Measurements from ENCODE around the gene TRPM7. TPM values are rescaled to one million over a fixed set of nuclear protein-coding genes. Genes with fewer than 3 reads are reported as not detected.

Gene TRPM7
- total and polyA plus RNA-seq, 2 of the 13 experiments (the other 11 are each of a cell fraction or from before 2014, with no cell fraction given), result 11.0 to 36.0 TPM

DNA sequence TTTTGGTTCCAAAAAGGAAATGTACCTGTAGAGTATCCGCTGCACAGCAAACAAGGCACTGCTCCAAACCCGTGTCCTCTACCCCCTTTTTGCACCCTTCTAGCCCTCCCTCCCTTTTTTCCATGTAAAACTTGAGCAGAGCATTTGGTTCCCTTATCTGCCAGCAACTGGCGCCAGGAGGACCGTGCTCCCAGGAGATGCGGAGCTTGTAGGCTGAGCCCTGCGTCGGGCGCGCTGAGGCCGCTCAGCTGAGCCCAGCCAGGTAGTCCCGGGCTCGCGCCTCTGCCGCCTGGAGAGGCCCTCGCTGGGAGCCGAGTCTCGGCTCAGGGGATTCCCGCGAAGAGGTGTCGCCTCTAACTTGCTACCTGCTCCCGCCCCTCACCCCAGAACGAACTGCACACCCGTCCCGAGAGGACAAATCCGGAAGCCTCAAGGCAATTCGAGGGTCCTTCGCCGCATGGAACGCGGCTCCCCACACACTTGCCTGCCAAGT is 575 bp downstream of the TRPM7 start (continued):
- TF ChIP-seq, protein P1, sequence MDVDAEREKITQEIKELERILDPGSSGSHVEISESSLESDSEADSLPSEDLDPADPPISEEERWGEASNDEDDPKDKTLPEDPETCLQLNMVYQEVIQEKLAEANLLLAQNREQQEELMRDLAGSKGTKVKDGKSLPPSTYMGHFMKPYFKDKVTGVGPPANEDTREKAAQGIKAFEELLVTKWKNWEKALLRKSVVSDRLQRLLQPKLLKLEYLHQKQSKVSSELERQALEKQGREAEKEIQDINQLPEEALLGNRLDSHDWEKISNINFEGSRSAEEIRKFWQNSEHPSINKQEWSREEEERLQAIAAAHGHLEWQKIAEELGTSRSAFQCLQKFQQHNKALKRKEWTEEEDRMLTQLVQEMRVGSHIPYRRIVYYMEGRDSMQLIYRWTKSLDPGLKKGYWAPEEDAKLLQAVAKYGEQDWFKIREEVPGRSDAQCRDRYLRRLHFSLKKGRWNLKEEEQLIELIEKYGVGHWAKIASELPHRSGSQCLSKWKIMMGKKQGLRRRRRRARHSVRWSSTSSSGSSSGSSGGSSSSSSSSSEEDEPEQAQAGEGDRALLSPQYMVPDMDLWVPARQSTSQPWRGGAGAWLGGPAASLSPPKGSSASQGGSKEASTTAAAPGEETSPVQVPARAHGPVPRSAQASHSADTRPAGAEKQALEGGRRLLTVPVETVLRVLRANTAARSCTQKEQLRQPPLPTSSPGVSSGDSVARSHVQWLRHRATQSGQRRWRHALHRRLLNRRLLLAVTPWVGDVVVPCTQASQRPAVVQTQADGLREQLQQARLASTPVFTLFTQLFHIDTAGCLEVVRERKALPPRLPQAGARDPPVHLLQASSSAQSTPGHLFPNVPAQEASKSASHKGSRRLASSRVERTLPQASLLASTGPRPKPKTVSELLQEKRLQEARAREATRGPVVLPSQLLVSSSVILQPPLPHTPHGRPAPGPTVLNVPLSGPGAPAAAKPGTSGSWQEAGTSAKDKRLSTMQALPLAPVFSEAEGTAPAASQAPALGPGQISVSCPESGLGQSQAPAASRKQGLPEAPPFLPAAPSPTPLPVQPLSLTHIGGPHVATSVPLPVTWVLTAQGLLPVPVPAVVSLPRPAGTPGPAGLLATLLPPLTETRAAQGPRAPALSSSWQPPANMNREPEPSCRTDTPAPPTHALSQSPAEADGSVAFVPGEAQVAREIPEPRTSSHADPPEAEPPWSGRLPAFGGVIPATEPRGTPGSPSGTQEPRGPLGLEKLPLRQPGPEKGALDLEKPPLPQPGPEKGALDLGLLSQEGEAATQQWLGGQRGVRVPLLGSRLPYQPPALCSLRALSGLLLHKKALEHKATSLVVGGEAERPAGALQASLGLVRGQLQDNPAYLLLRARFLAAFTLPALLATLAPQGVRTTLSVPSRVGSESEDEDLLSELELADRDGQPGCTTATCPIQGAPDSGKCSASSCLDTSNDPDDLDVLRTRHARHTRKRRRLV (CRISPR knock-in tag; IDR thresholded peaks at IDR 0.05), result no peak
- TF ChIP-seq GTF2F1 (IDR thresholded peaks at IDR 0.05; ENCODE audit: low read length), result no peak
- 0 out of 2 replicates have a peak, but pooled peaks have one; percentile 25 for TF ChIP-seq ZNF878 (CRISPR knock-in tag; IDR thresholded peaks at IDR 0.05)
- 0 out of 2 replicates have a peak, but pooled peaks have one; percentile 9 for TF ChIP-seq GFI1 (CRISPR knock-in tag; IDR thresholded peaks at IDR 0.05; ENCODE audit: borderline replicate concordance)
- TF ChIP-seq BCLAF1 (IDR thresholded peaks at IDR 0.05), result no peak
- peak; percentile 13 for TF ChIP-seq KMT2B (CRISPR knock-in tag; IDR thresholded peaks at IDR 0.05)
- TF ChIP-seq ZKSCAN1 (IDR thresholded peaks at IDR 0.05; ENCODE audit: low read length), result no peak
- TF ChIP-seq NR3C1 (CRISPR knock-in tag; IDR thresholded peaks at IDR 0.05), result no peak
- peak; percentile 75 for TF ChIP-seq HDAC1 (CRISPR knock-in tag; IDR thresholded peaks at IDR 0.05)
- 0 out of 2 replicates have a peak, but pooled peaks have one; percentile 25 for TF ChIP-seq FOXJ3 (CRISPR knock-in tag; IDR thresholded peaks at IDR 0.05; ENCODE audit: borderline replicate concordance)
- TF ChIP-seq ZNF225 (CRISPR knock-in tag; IDR thresholded peaks at IDR 0.05), result 0 out of 2 replicates have a peak, but pooled peaks have one; percentile 19
- TF ChIP-seq ZNF33A (CRISPR knock-in tag; IDR thresholded peaks at IDR 0.05; ENCODE audit: borderline replicate concordance), result peak; percentile 72
- TF ChIP-seq ZMYM4 (CRISPR knock-in tag; IDR thresholded peaks at IDR 0.05), result 0 out of 2 replicates have a peak, but pooled peaks have one; percentile 14
- TF ChIP-seq HNF4A (CRISPR knock-in tag; IDR thresholded peaks at IDR 0.05), result peak; percentile 29; the same call in 1 of the 2 replicates
- TF ChIP-seq RBFOX2 (IDR thresholded peaks at IDR 0.05; ENCODE audit: low read depth, low read length), result no peak
- no peak for TF ChIP-seq ETV6 (CRISPR knock-in tag; conservative IDR thresholded peaks at IDR 0.05)
- no peak for TF ChIP-seq ZNF296 (CRISPR knock-in tag; conservative IDR thresholded peaks at IDR 0.05)
- no peak for TF ChIP-seq GPN1 (CRISPR knock-in tag; IDR thresholded peaks at IDR 0.05; ENCODE audit: borderline replicate concordance)
- no peak for TF ChIP-seq ZNF652 (CRISPR knock-in tag; IDR thresholded peaks at IDR 0.05; ENCODE audit: borderline replicate concordance, low read depth)
- 0 out of 2 replicates have a peak, but pooled peaks have one; percentile 24 for TF ChIP-seq ZNF766 (CRISPR knock-in tag; IDR thresholded peaks at IDR 0.05; ENCODE audit: borderline replicate concordance)
- 0 out of 2 replicates have a peak, but pooled peaks have one; percentile 23 for TF ChIP-seq ZNF704 (CRISPR knock-in tag; IDR thresholded peaks at IDR 0.05; ENCODE audit: borderline replicate concordance)
- 0 out of 2 replicates have a peak, but pooled peaks have one; percentile 37 for TF ChIP-seq TP53 (CRISPR knock-in tag; conservative IDR thresholded peaks at IDR 0.05)
- no peak for TF ChIP-seq AKAP8 (CRISPR knock-in tag; IDR thresholded peaks at IDR 0.05)
